Hepatocyte (in vitro differentiated cells): Measurements from ENCODE around the gene TRIM34. TPM values are rescaled to one million over a fixed set of nuclear protein-coding genes. Genes with fewer than 3 reads are reported as not detected.
A peak's percentile ranks its signal among the peaks of the same experiment; 100 is the strongest.
"Not testable (repeated sequence)": the region's sequence is repeated elsewhere in the genome, so short reads cannot be mapped to it uniquely, and the experiment has no call there.

Experiments used
- DNase-seq: peaks from one replicate; pipeline ENCODE4 v3.0.0-alpha.2; 2016; ENCODE audit warnings: low spot score
- H2AFZ ChIP-seq: fragments of 200-600 bp; sonication (generic); 2 replicates; pipeline ENCODE4 v1.6.0; 2016; ENCODE audit warnings: antibody characterized with exemption, mild to moderate bottlenecking
- H3K27ac ChIP-seq: fragments of 200-600 bp; sonication (generic); 2 replicates; pipeline ENCODE4 v1.5.1; 2016; ENCODE audit warnings: mild to moderate bottlenecking
- H3K27me3 ChIP-seq: fragments of 200-600 bp; sonication (generic); 2 replicates; pipeline ENCODE4 v1.6.1; 2016
- H3K36me3 ChIP-seq: fragments of 200-600 bp; sonication (generic); replicated peaks from 2 replicates; pipeline ENCODE4 v1.5.1; 2016; ENCODE audit warnings: low read depth; ENCODE audit not compliant: insufficient read depth
- H3K4me1 ChIP-seq: fragments of 200-600 bp; sonication (generic); 2 replicates; pipeline ENCODE4 v1.5.1; 2016; ENCODE audit warnings: mild to moderate bottlenecking, moderate library complexity; ENCODE audit not compliant: insufficient read depth
- H3K4me2 ChIP-seq: fragments of 200-600 bp; sonication (generic); 2 replicates; pipeline ENCODE4 v1.6.0; 2016
- H3K4me3 ChIP-seq: fragments of 200-600 bp; sonication (generic); 2 replicates; pipeline ENCODE4 v1.5.1; 2016; ENCODE audit warnings: mild to moderate bottlenecking
- H3K79me2 ChIP-seq: fragments of 200-600 bp; sonication (generic); 2 replicates; pipeline ENCODE4 v1.6.0; 2017; ENCODE audit warnings: mild to moderate bottlenecking
- H3K9me2 ChIP-seq: fragments of 200-600 bp; sonication (generic); replicated peaks from 2 replicates; pipeline ENCODE4 v1.6.0; 2017; ENCODE audit warnings: mild to moderate bottlenecking; ENCODE audit not compliant: insufficient read depth
- H3K9me3 ChIP-seq: fragments of 200-600 bp; sonication (generic); 2 replicates; pipeline ENCODE4 v1.5.1; 2016; ENCODE audit warnings: low read depth, mild to moderate bottlenecking
- H4K20me1 ChIP-seq: fragments of 200-600 bp; sonication (generic); 2 replicates; pipeline ENCODE4 v1.6.0; 2016; ENCODE audit warnings: mild to moderate bottlenecking; ENCODE audit not compliant: insufficient read depth, poor library complexity, severe bottlenecking
- EZH2 ChIP-seq: fragments of 200-600 bp; sonication (generic); IDR thresholded peaks from 2 replicates; pipeline ENCODE4 v1.6.1; 2016; ENCODE audit warnings: antibody characterized with exemption, mild to moderate bottlenecking, borderline replicate concordance
- EZH2phosphoT487 ChIP-seq: fragments of 200-600 bp; sonication (generic); IDR thresholded peaks from one replicate; pipeline ENCODE4 v1.6.1; 2018; ENCODE audit warnings: antibody characterized with exemption, mild to moderate bottlenecking, low read depth, moderate library complexity; ENCODE audit not compliant: unreplicated experiment, severe bottlenecking
- WGBS: methylation state at CpG from one replicate; pipeline ENCODE4 v1.1.6; 2016; ENCODE audit warnings: low lambda C conversion rate; ENCODE audit errors: missing lambda C conversion rate; 5-methylcytosine and 5-hydroxymethylcytosine counted together
- polyA plus RNA-seq: library from polyadenylated mRNA; unstranded; fragments of >200 nt; fragmentation: Nextera tagmentation; extraction: Ambion mirVana; gene quantifications from 2 replicates; pipeline ENCODE4 v1.2.1, GENCODE V29; 2016
- total RNA-seq: library from RNA; depleted of rRNA; stranded (reverse); fragments of >200 nt; gene quantifications from 2 replicates; pipeline ENCODE4 v1.2.3, GENCODE V29; 2014
- TF ChIP-seq, protein P1 (sequence below): fragments of 200-600 bp; sonication (generic); IDR thresholded peaks from 2 replicates; pipeline ENCODE4 v1.5.1; 2016; ENCODE audit warnings: antibody characterized with exemption, mild to moderate bottlenecking; ENCODE audit not compliant: poor library complexity

TRIM34 gene
- total and polyA plus RNA-seq, 2 experiments from 2014 or later: 3.6 to 14.6 TPM

DNA sequence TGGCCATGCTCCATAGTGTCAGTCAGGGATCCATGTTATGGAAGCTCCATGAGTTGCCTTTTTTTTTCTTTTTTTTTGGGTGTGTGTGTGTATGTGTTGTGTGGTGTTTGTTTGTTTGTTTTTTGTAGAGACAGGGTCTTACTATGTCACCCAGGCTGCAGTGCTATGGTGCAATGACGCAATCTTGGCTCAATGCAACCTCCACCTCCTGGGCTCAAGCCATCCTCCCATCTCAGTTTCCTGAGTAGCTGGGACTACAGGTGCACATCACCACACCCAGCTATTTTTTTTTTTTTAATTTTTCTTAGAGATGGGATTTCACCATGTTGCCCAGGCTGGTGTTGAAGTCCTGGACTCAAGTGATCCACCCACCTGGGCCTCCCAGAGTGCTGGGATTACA is 63.7 kb downstream of the TRIM34 start:
- Histone ChIP-seq H3K4me1 (peaks cover 4% of the 10 kb centered on the region), H3K4me2 (no peak overlapping the region), H3K27me3 (no peaks in the 10 kb centered on the region), H2AFZ (no peak overlapping the region), H3K79me2 (peaks cover 11% of the 10 kb centered on the region), H3K27ac (no peak overlapping the region), H4K20me1 (no peaks in the 10 kb centered on the region), H3K9me2 (no peaks in the 10 kb centered on the region), H3K36me3 (no peaks in the 10 kb centered on the region), H3K9me3 (no peaks in the 10 kb centered on the region), H3K4me3 (no peak overlapping the region)
- TF ChIP-seq EZH2phosphoT487: no peak
- WGBS: 95% methylated on average over 1 of the region's 1 CpG
- no peak for DNase-seq

DNA sequence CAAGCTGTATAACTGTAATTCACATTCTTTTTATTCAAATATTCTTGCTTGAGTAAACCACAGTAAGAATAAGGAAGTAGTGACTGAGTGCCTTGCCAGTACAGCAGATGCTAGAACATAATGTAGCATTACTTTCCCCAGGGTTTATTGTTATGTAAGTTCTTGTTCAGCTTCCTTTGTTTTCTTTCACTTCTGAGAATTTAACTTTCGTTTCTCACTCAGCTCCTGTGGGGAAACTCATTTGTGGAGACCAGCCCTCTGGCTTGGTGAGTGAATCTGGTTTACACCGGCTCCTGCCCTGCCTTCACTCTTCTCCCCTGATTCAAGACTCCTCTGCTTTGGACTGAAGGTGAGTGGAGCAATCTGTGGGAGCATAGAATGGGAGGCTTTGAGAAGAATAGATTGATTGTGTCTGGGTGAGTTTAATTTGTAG is 64.8 kb downstream of the TRIM34 start, which contains the start of gene TRIM22:
Gene TRIM22, plus strand, starts transcription at position 240 of the 433 bp plus-strand sequence. CDS start 6,443 bp downstream, outside the sequence.
- H3K27me3 ChIP-seq: no peaks in the 10 kb centered on the region
- WGBS: 26% methylated on average over 2 of the region's 2 CpGs
- peak; percentile 32 for DNase-seq
- H2AFZ ChIP-seq: peak within 1 kb of the TSS; percentile 47
- no peaks in the 10 kb centered on the region for H3K9me2 ChIP-seq
- H3K36me3 ChIP-seq: no peaks in the 10 kb centered on the region
- no peaks in the 10 kb centered on the region for H4K20me1 ChIP-seq
- H3K4me2 ChIP-seq: peak within 1 kb of the TSS; percentile 68
- no peak within 1 kb of the TSS for H3K4me3 ChIP-seq
- no peaks in the 10 kb centered on the region for H3K9me3 ChIP-seq
- peaks cover 4% of the 10 kb centered on the region for H3K4me1 ChIP-seq
- peak within 1 kb of the TSS; percentile 80 for H3K27ac ChIP-seq
- TF ChIP-seq, protein P1, sequence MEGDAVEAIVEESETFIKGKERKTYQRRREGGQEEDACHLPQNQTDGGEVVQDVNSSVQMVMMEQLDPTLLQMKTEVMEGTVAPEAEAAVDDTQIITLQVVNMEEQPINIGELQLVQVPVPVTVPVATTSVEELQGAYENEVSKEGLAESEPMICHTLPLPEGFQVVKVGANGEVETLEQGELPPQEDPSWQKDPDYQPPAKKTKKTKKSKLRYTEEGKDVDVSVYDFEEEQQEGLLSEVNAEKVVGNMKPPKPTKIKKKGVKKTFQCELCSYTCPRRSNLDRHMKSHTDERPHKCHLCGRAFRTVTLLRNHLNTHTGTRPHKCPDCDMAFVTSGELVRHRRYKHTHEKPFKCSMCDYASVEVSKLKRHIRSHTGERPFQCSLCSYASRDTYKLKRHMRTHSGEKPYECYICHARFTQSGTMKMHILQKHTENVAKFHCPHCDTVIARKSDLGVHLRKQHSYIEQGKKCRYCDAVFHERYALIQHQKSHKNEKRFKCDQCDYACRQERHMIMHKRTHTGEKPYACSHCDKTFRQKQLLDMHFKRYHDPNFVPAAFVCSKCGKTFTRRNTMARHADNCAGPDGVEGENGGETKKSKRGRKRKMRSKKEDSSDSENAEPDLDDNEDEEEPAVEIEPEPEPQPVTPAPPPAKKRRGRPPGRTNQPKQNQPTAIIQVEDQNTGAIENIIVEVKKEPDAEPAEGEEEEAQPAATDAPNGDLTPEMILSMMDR: no peak
- TF ChIP-seq EZH2phosphoT487: no peak
- TF ChIP-seq EZH2: no peak
- peaks cover 3% of the 10 kb centered on the region for H3K79me2 ChIP-seq

DNA sequence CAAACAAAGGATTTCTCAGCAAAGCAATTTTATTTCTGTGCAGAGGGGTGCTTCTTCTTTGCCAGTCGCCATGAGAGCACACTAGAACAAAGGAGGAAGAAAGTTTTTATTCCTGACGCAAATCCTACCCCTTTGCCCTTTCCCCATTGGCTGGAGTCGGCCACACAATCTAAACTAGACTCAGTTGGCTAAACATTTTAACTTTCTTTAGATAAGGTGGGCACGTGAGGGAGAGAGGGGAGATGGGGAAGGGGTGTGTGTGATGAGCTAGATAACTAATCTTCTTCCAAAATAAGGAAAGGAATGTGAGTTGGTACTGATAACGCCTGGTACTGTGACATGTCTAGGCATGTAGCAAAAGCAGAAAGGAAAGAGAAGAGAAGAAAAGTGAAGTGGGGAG is 65.4 kb downstream of the TRIM34 start:
- Histone ChIP-seq H3K4me3 (no peak overlapping the region), H3K4me2 (peak overlapping the region; percentile 68), H3K36me3 (no peaks in the 10 kb centered on the region), H4K20me1 (no peaks in the 10 kb centered on the region), H2AFZ (peak overlapping the region; percentile 47), H3K79me2 (peaks cover 3% of the 10 kb centered on the region), H3K4me1 (peaks cover 4% of the 10 kb centered on the region), H3K9me2 (no peaks in the 10 kb centered on the region), H3K27me3 (no peaks in the 10 kb centered on the region), H3K27ac (peak overlapping the region; percentile 80), H3K9me3 (no peaks in the 10 kb centered on the region)
- DNase-seq: no peak
- 31% methylated on average over 5 of the region's 5 CpGs for WGBS
- TF ChIP-seq, protein P1: no peak
- TF ChIP-seq EZH2 (no peak), EZH2phosphoT487 (no peak)

DNA sequence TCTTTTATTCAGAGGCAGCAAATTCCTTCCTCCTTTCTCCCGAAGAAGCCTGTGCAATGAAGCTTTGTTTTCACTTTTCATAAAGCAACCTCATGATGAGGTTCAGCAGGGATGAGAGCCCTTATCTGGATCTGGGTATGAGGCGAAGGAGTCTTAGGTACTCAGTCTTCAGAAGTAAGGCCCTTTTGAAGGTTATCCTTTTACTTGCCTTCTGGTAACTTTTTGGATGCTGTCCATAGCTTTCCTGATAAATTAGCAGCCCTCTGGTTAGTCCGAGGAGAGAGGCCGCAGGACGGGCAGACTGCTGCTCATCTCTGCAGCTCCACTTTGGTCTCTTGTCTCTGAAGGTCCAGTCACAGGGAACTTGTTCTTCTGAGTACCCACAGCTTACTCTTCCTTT is 65.9 kb downstream of the TRIM34 start:
- Histone ChIP-seq H3K9me2 (no peaks in the 10 kb centered on the region), H3K4me3 (no peak overlapping the region), H3K9me3 (no peaks in the 10 kb centered on the region), H3K4me2 (peak overlapping the region; percentile 68), H3K27ac (peak overlapping the region; percentile 80), H4K20me1 (no peaks in the 10 kb centered on the region), H2AFZ (peak overlapping the region; percentile 47), H3K27me3 (no peaks in the 10 kb centered on the region), H3K36me3 (no peaks in the 10 kb centered on the region), H3K79me2 (peaks cover 3% of the 10 kb centered on the region), H3K4me1 (peaks cover 4% of the 10 kb centered on the region)
- WGBS: 78% methylated on average over 5 of the region's 5 CpGs
- TF ChIP-seq EZH2phosphoT487 (no peak), EZH2 (no peak)
- TF ChIP-seq, protein P1: no peak
- no peak for DNase-seq

DNA sequence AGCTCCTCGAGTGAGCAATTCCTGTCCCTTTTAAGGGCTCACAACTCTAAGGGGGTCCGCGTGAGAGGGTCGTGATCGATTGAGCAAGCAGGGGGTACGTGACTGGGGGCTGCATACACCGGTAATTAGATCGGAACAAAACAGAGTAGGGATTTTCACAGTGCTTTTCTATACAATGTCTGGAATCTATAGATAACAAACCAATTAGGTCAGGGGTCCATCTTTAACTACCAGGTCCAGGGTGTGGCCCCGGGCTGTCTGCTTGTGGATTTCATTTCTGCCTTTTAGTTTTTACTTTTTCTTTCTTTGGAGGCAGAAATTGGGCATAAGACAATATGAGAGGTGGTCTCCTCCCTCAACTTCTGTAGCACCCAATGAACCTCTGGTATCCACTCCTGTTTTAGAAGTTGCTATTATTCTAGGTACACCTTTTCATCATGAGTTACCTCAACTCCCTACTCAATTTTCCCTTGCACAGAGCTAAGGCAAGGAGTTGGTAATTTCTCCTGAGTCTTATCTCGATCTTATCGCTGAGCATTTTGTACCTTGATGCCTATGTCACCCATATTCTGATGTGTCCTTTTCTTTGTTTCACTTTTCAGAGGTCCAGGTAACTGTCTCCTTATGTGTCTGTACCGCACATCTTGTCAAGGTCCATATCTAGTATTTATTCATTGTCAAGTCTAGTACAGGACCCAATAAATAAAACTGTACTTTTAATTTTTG is 66.6 kb downstream of the TRIM34 start:
- DNase-seq, H3K4me3 ChIP-seq, H2AFZ ChIP-seq, H3K79me2 ChIP-seq, H4K20me1 ChIP-seq, H3K9me2 ChIP-seq, H3K4me1 ChIP-seq, H3K27me3 ChIP-seq, H3K9me3 ChIP-seq, H3K36me3 ChIP-seq: not testable (repeated sequence)
- 80% methylated on average over 12 of the region's 12 CpGs for WGBS
- Histone ChIP-seq H3K27ac (peak overlapping the region; percentile 80), H3K4me2 (peak overlapping the region; percentile 68)
